HEK293 (cell line): ENCODE results near the gene DNAJC13.

Source experiments
- CTCF ChIP-seq: fragments of 450-650 bp; formaldehyde crosslinking; IDR thresholded peaks from 2 replicates; pipeline ENCODE4 v1.5.1; 2016; ENCODE audit warnings: missing biosample characterization, missing genetic modification characterization
- PATZ1 ChIP-seq: fragments of 450-650 bp; formaldehyde crosslinking; IDR thresholded peaks from 2 replicates; pipeline ENCODE4 v1.5.1; 2016; ENCODE audit warnings: missing biosample characterization, missing genetic modification characterization
- YY2 ChIP-seq: fragments of 450-650 bp; formaldehyde crosslinking; IDR thresholded peaks from 2 replicates; pipeline ENCODE4 v1.5.1; 2016; ENCODE audit warnings: missing biosample characterization, missing genetic modification characterization

GRCh38 chr3:132448216-132448961, 31.1 kb downstream of the DNAJC13 start:
- no peak for TF ChIP-seq CTCF (tag by site-specific recombination)
- TF ChIP-seq PATZ1 (tag by site-specific recombination), result no peak
- TF ChIP-seq YY2 (tag by site-specific recombination), result no peak
